Kidney glomerular epithelial cell (primary cell): ENCODE data around the gene CR1.
"Not testable (repeated sequence)": the region's sequence is repeated elsewhere in the genome, so short reads cannot be mapped to it uniquely, and the experiment has no call there.

ENCODE experiments used
- DNase-seq: peaks from one replicate; lab custom pipeline; 2025; lab: John Stamatoyannopoulos, UW

Gene CR1

GRCh38 chr1:207673399-207673798 lies 177.4 kb downstream of the CR1 start:
- no peak for DNase-seq

DNA sequence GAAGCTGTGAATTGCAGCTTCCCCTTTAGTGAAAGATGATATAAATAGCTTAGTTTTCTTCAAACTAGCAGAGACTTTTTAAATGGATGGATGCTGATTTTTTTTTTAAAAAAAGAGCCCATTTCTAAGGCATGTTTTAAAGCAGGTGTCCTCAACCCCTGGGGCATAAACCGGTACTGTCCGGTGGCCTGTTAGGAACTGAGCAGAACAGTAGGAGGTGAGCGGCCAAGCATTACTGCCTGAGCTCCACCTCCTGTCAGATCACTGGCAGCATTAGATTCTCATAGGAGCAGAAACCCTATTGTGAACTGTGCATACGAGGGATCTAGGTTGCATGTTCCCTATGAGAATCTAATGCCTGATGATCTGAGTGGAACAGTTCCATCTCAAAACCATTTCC lies 180.2 kb downstream of the CR1 start:
- no peak for DNase-seq

DNA sequence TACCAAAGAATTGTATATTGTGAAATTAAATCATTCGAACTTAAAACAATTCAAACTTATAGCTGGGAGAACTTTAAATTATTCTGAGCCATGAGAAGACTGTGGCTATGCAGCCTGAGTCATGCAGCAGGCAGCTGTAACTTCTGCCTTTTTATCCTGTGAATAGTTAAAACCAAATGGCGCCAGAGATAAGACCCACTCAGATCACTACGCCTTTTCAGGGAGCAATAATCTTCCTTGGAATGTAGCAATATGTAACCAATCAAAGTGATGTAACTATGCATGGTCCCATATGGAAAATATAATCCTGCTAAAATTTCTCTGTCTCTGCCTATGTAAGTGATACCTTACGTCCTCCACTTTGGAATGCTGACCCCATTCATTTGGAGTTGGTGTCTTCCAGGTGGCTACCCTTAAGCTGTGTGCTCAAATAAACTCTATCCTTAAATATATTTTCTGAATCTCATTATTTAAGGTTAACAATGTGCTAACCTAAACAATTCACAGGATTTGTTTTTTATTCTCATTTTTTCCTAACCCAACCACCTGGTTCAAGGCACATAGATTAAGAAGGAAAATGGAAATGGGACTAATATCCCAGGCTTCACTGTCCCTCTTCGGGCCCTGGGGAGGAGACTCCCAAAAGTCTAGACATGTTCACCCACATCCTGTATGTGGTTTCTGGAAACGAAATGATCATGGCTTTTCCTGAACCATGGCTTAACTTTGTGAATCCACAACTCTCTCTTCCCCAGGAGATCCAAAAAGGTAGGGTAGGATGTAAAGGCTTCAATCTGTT lies 184.8 kb downstream of the CR1 start:
- DNase-seq: not testable (repeated sequence)

DNA sequence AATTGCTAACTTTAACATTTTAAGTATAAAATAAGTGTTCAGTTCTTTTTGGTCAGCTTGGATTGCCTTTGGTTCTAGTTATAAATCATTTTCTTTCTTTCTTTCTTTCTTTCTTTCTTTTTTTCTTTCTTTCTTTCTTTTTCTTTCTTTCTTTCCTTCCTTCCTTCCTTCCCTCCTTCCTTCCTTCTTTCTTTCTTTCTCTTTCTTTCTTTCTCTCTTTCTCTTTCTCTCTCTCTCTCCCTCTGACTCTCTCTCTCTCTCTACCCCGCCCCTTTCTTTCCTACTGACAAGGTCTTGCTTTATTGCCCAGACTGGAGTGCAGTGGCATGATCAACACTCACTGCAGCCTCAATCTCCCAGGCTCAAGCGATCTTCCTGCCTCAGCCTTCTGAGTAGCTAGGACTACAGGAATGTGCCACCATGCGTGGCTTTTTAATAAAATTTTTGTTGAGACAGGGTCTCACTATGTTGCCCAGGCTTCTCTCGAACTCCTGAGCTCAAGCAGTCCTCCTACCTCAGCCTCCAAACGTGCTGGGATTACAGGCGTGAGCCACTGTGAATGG lies 187.0 kb downstream of the CR1 start:
- not testable (repeated sequence) for DNase-seq

DNA sequence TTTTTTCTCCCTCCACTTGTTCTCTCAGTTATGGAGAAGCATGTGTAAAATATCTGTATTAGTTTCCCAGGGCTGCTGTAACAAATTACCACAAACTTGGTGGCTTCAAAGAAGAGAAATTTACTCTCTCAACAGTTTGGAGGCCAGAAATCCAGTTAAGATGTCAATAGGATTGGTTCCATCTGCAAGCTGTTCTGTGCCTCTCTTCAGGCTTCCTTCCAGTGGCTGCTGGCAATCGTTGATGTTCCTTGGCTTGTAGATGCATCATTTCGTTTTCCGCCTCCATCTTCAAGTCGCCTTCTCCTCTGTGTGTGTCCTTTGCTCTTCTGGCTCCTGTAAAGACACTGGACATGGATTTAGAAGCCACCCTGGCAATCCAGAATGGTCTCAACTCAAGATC lies 194.6 kb downstream of the CR1 start:
- DNase-seq: not testable (repeated sequence)

DNA sequence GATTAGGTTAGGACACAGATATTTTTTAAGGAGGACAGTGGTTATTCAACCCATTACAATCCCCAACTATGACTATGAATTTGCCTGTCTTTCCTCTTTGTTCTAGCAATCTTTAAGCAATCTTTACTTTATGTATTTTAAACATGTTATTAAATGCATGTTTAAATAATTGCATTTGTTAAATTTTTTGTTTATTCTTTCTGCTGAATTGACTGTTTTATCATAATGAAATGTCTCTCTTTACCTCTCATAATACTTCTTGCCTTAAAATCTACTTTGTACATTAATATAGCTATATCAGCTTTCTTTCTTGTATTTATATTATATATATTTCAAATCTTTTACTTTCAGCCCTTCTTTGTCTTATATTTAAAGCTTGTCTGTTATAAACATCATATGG lies 195.1 kb downstream of the CR1 start:
- DNase-seq: no peak
